ENCODE results near the gene NFKBIB. TPM values are rescaled to one million over a fixed set of nuclear protein-coding genes. Genes with fewer than 3 reads are reported as not detected.

The NFKBIB gene
- polyA plus RNA-seq, 3 donors, result 6.7 to 29.4 (median 9.0) TPM

- Histone ChIP-seq H3K36me3 (replicated peaks in 1 of 2; ENCODE audit: control insufficient read depth in 1 of 2, insufficient read depth in 2 of 2, low read length in 2 of 2) (no peaks in the 10 kb centered on the region), H3K4me2 (replicated peaks; ENCODE audit: extremely low read depth, low read length, poor library complexity, severe bottlenecking) (no peak overlapping the region), H4K20me1 (ENCODE audit: insufficient read depth, low read length) (no peaks in the 10 kb centered on the region), H2AFZ (ENCODE audit: insufficient read depth, low read depth, low read length, poor library complexity, severe bottlenecking) (no peak overlapping the region), H3K27me3 (ENCODE audit: control insufficient read depth in 2 of 2, insufficient read depth in 2 of 2, low read length in 2 of 2) (no peaks in the 10 kb centered on the region), H3K4me3 (replicated peaks in 1 of 3; ENCODE audit: low read depth in 2 of 3, low read length in 3 of 3) (no peak overlapping the region), H3K27ac (ENCODE audit: low read depth in 1 of 2, low read length in 2 of 2) (no peak overlapping the region), H3K4me1 (ENCODE audit: control insufficient read depth in 1 of 2, insufficient read depth in 2 of 2, low read length in 2 of 2) (peaks cover 27 to 36% of the 10 kb centered on the region in 2 donors), H3K9ac (ENCODE audit: insufficient read depth, low read length, poor library complexity, severe bottlenecking) (no peak overlapping the region), H3K9me3 (replicated peaks in 1 of 2; ENCODE audit: control insufficient read depth in 1 of 2, insufficient read depth in 1 of 2, low read length in 2 of 2) (no peaks in the 10 kb centered on the region), H3K79me2 (ENCODE audit: insufficient read depth, low read length) (no peaks in the 10 kb centered on the region)
- peaks cover 2 to 7% (median 3%) of the 10 kb centered on the region in 3 donors for H3K27me3 Mint-ChIP-seq (ENCODE audit: low read depth in 3 of 3)
- WGBS (ENCODE audit: insufficient coverage), result no CpG with 5 or more reads among the region's 3 CpGs
- TF ChIP-seq CTCF (IDR thresholded peaks at IDR 0.05), result no peak
- intact Hi-C loops (cut with micrococcal nuclease), result no loop called here
- peaks cover 0 to 7% (median 0%) of the 10 kb centered on the region in 7 donors for H3K9me3 Mint-ChIP-seq
- no peak for DNase-seq
- no peaks in the 10 kb centered on the region for H3K36me3 Mint-ChIP-seq
- no peak overlapping the region for H3K4me3 Mint-ChIP-seq
- H3K27ac Mint-ChIP-seq, result no peak overlapping the region
- peaks cover 43% of the 10 kb centered on the region for H3K4me1 Mint-ChIP-seq
These were observed 38.4 kb upstream of the NFKBIB start for GRCh38 chr19:38861368-38861767.

- no peaks in the 10 kb centered on the region for H3K79me2 ChIP-seq (ENCODE audit: insufficient read depth, low read length)
- no peak overlapping the region for H3K4me2 ChIP-seq (replicated peaks; ENCODE audit: extremely low read depth, low read length, poor library complexity, severe bottlenecking)
- TF ChIP-seq CTCF (IDR thresholded peaks at IDR 0.05), result no peak
- peaks cover 37% of the 10 kb centered on the region for H3K4me1 Mint-ChIP-seq
- peak overlapping the region in 1 of 2 donors; percentile 33 for H3K4me3 Mint-ChIP-seq
- intact Hi-C loops (cut with micrococcal nuclease), result no loop called here
- 2% methylated on average over 3 of the region's 10 CpGs for WGBS (ENCODE audit: insufficient coverage)
- no peaks in the 10 kb centered on the region for H3K36me3 ChIP-seq (replicated peaks in 1 of 2; ENCODE audit: control insufficient read depth in 1 of 2, insufficient read depth in 2 of 2, low read length in 2 of 2)
- no peak for DNase-seq
- H4K20me1 ChIP-seq (ENCODE audit: insufficient read depth, low read length), result no peaks in the 10 kb centered on the region
- peak overlapping the region in 2 of 7 donors; percentile 25 to 35 for H3K27ac Mint-ChIP-seq
- no peak overlapping the region for H3K4me3 ChIP-seq (replicated peaks in 1 of 3; ENCODE audit: low read depth in 2 of 3, low read length in 3 of 3)
- H3K27ac ChIP-seq (ENCODE audit: low read depth in 1 of 2, low read length in 2 of 2), result no peak overlapping the region
- no peak overlapping the region for H3K9ac ChIP-seq (ENCODE audit: insufficient read depth, low read length, poor library complexity, severe bottlenecking)
- H3K4me1 ChIP-seq (ENCODE audit: control insufficient read depth in 1 of 2, insufficient read depth in 2 of 2, low read length in 2 of 2), result peaks cover 23 to 28% of the 10 kb centered on the region in 2 donors
- H3K9me3 Mint-ChIP-seq, result peaks cover 0 to 7% (median 0%) of the 10 kb centered on the region in 7 donors
- H2AFZ ChIP-seq (ENCODE audit: insufficient read depth, low read depth, low read length, poor library complexity, severe bottlenecking), result peak overlapping the region; percentile 31
- H3K27me3 ChIP-seq (ENCODE audit: control insufficient read depth in 2 of 2, insufficient read depth in 2 of 2, low read length in 2 of 2), result no peaks in the 10 kb centered on the region
- H3K27me3 Mint-ChIP-seq (ENCODE audit: low read depth in 3 of 3), result peaks cover 0 to 6% (median 3%) of the 10 kb centered on the region in 3 donors
- peaks cover 0 to 2% of the 10 kb centered on the region in 2 donors for H3K36me3 Mint-ChIP-seq
- H3K9me3 ChIP-seq (replicated peaks in 1 of 2; ENCODE audit: control insufficient read depth in 1 of 2, insufficient read depth in 1 of 2, low read length in 2 of 2), result no peaks in the 10 kb centered on the region
These were observed 37.3 kb upstream of the NFKBIB start for GRCh38 chr19:38862321-38863059.

Measured in CD14-positive monocyte (primary cell).